SK-N-SH (cell line): Measurements from ENCODE around the gene LYRM4. TPM values are rescaled to one million over a fixed set of nuclear protein-coding genes. Genes with fewer than 3 reads are reported as not detected.

Experiments used
- CTCF ChIA-PET: fragments of 300-600, 350-600 bp; formaldehyde crosslinking; extraction: SDS; loops from one replicate; lab custom pipeline; 2021; lab: Yijun Ruan, JAX
- POLR2A ChIA-PET: fragments of 350-600 bp; sonication (Branson Sonifier 250); formaldehyde crosslinking; extraction: SDS; loops from one replicate; lab custom pipeline; 2020; ENCODE audit warnings: antibody characterized with exemption, inconsistent platforms; lab: Yijun Ruan, JAX
- DNase-seq: peaks from one replicate; pipeline ENCODE4 v3.0.0; 2012
- H2AFZ ChIP-seq: fragments of 200-600 bp; sonication (generic); 2 replicates; pipeline ENCODE4 v1.8.1; 2016; ENCODE audit warnings: antibody characterized with exemption, mild to moderate bottlenecking, low read depth
- H3F3A ChIP-seq: fragments of 200-600 bp; sonication (generic); replicated peaks from 2 replicates; pipeline ENCODE3; 2016; ENCODE audit warnings: antibody characterized with exemption, mild to moderate bottlenecking; ENCODE audit not compliant: insufficient read depth
- H3K27ac ChIP-seq, 2 experiments: fragments of 200-500 bp in 1 of 2; fragments of 200-600 bp in 1 of 2; sonication (Bioruptor generic) in 1 of 2; sonication (generic), shearing (Covaris generic) in 1 of 2; 2 replicates each; pipeline versions ENCODE4 v1.5.1 to v1.6.1; 2014 to 2016; ENCODE audit warnings: low read depth in 2 of 2, inconsistent platforms in 1 of 2, low read length in 1 of 2, mild to moderate bottlenecking in 1 of 2, mixed read lengths in 1 of 2
- H3K27me3 ChIP-seq: fragments of 200-600 bp; sonication (generic), shearing (Covaris generic); 2 replicates; pipeline ENCODE4 v1.6.1; 2016; ENCODE audit warnings: mixed run types; ENCODE audit not compliant: insufficient read depth
- H3K36me3 ChIP-seq, 2 experiments: fragments of 200-500 bp in 1 of 2; fragments of 200-600 bp in 1 of 2; sonication (Bioruptor generic) in 1 of 2; sonication (generic) in 1 of 2; replicated peaks in 1 of 2; 2 replicates each; pipeline versions ENCODE3 to v1.5.1; 2014 to 2016; ENCODE audit warnings: low read length in 1 of 2, mild to moderate bottlenecking in 1 of 2; ENCODE audit not compliant: insufficient read depth in 2 of 2, control insufficient read depth in 1 of 2
- H3K4me1 ChIP-seq, 2 experiments: fragments of 200-500 bp in 1 of 2; fragments of 200-600 bp in 1 of 2; sonication (Bioruptor generic) in 1 of 2; sonication (generic), shearing (Covaris generic) in 1 of 2; 2 replicates each; pipeline versions ENCODE4 v1.5.1 to v1.6.1; 2014 to 2016; ENCODE audit warnings: low read depth in 1 of 2, low read length in 1 of 2, mixed run types in 1 of 2; ENCODE audit not compliant: insufficient read depth in 2 of 2, control insufficient read depth in 1 of 2
- H3K4me2 ChIP-seq: fragments of 200-600 bp; sonication (generic), shearing (Covaris generic); 2 replicates; pipeline ENCODE4 v1.6.1; 2017; ENCODE audit warnings: mixed run types
- H3K4me3 ChIP-seq, 2 experiments: fragments of 200-500 bp in 1 of 2; fragments of 200-600 bp in 1 of 2; sonication (Bioruptor generic) in 1 of 2; sonication (generic), shearing (Covaris generic) in 1 of 2; 2 replicates each; pipeline versions ENCODE4 v1.5.1 to v1.8.1; 2014 to 2016; ENCODE audit warnings: low read depth in 2 of 2, inconsistent platforms in 1 of 2, low read length in 1 of 2, mild to moderate bottlenecking in 1 of 2, mixed read lengths in 1 of 2, moderate library complexity in 1 of 2
- H3K79me2 ChIP-seq: fragments of 200-600 bp; sonication (generic); 2 replicates; pipeline ENCODE4 v1.8.1; 2017; ENCODE audit warnings: mild to moderate bottlenecking; ENCODE audit not compliant: insufficient read depth
- H3K9ac ChIP-seq: fragments of 200-600 bp; sonication (generic); 2 replicates; pipeline ENCODE4 v1.6.1; 2017; ENCODE audit warnings: mixed run types
- H3K9me2 ChIP-seq: fragments of 200-600 bp; sonication (generic); 2 replicates; pipeline ENCODE4 v1.6.1; 2017; ENCODE audit warnings: mixed run types
- H3K9me3 ChIP-seq: fragments of 200-600 bp; sonication (generic); 2 replicates; pipeline ENCODE4 v1.6.1; 2017; ENCODE audit warnings: mixed run types, mild to moderate bottlenecking, moderate library complexity
- H4K20me1 ChIP-seq: fragments of 200-600 bp; sonication (generic); 2 replicates; pipeline ENCODE4 v1.6.1; 2017; ENCODE audit warnings: mild to moderate bottlenecking, mixed run types; ENCODE audit not compliant: insufficient read depth
- ELF1 ChIP-seq: IDR thresholded peaks from 2 replicates; pipeline ENCODE4 v1.4.0; 2012
- EZH2phosphoT487 ChIP-seq: fragments of 200-600 bp; sonication (generic); IDR thresholded peaks from 2 replicates; pipeline ENCODE4 v1.6.1; 2017; ENCODE audit warnings: low read depth, mixed run types, mild to moderate bottlenecking, antibody characterized with exemption, moderate library complexity, borderline replicate concordance
- FOSL2 ChIP-seq: IDR thresholded peaks from 2 replicates; pipeline ENCODE4 v1.4.0; 2012; ENCODE audit warnings: low read depth, mild to moderate bottlenecking, moderate library complexity, borderline replicate concordance
- GATA2 ChIP-seq: sonication (generic); formaldehyde crosslinking; IDR thresholded peaks from 2 replicates; pipeline ENCODE4 v1.5.0; 2020; ENCODE audit warnings: mild to moderate bottlenecking, missing genetic modification reagents
- MXI1 ChIP-seq: IDR thresholded peaks from 2 replicates; pipeline ENCODE4 v1.6.1; 2012; ENCODE audit warnings: mild to moderate bottlenecking, low read depth, low read length, improper control_type of control experiment
- NRF1 ChIP-seq: IDR thresholded peaks from 2 replicates; pipeline ENCODE4 v1.6.1; 2012; ENCODE audit warnings: low read depth, mild to moderate bottlenecking, low read length
- RCOR1 ChIP-seq: fragments of 150-350 bp; IDR thresholded peaks from 2 replicates; pipeline ENCODE4 v1.6.1; 2017; ENCODE audit warnings: antibody characterized with exemption, low read length
- RXRA ChIP-seq: IDR thresholded peaks from 2 replicates; pipeline ENCODE4 v1.4.0; 2012; ENCODE audit warnings: low read depth, mild to moderate bottlenecking, borderline replicate concordance
- YY1 ChIP-seq: IDR thresholded peaks from 2 replicates; pipeline ENCODE4 v1.4.0; 2012; ENCODE audit warnings: low read depth, mild to moderate bottlenecking
- whole genome bisulfite sequencing: methylation state at CpG from one replicate; pipeline ENCODE4 v1.1.6; 2017; ENCODE audit warnings: low lambda C conversion rate; 5-methylcytosine and 5-hydroxymethylcytosine counted together
- polyA plus RNA-seq, 3 experiments: library from polyadenylated mRNA; depleted of rRNA; stranded (reverse); fragments of >200 nt; gene quantifications; 2 replicates each; pipeline ENCODE4 v1.2.3, GENCODE V29; 2012
- TF ChIP-seq, protein P1 (sequence below): fragments of 200-600 bp; sonication (generic); IDR thresholded peaks from 2 replicates; pipeline ENCODE4 v1.6.1; 2017; ENCODE audit warnings: antibody characterized with exemption, mild to moderate bottlenecking, moderate library complexity
- TF ChIP-seq, protein P2 (sequence below): fragments of 150-350 bp; IDR thresholded peaks from 2 replicates; pipeline ENCODE4 v1.6.1; 2017; ENCODE audit warnings: antibody characterized with exemption, low read length, low read depth, borderline replicate concordance
- TF ChIP-seq, protein P3 (sequence below): IDR thresholded peaks from 2 replicates; pipeline ENCODE4 v1.4.0; 2012; ENCODE audit warnings: low read depth

The LYRM4 gene
- polyA plus RNA-seq, 1 of the 3 experiments (the other 2 are of a cell fraction), result 37.2 TPM

DNA sequence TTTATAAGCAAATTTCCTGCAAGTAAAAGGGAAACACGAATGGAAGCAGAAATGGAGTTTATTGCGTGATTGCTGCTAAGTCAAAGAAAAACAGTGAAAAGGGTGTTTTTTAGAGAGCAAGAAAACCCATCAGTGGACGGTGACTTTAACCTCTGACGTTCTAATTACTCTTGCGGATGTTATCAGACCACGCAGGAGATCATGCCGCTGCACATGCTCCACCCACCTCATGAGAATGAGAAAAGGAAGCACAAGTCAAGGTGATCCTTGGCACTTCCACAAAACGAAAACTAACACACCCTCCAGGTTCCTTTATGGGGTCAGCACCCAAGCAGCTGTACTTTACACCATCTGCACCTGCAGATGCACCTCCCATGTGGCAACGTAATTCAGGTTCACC, 45.0 kb downstream of the LYRM4 start (continued):
- TF ChIP-seq, protein P1, sequence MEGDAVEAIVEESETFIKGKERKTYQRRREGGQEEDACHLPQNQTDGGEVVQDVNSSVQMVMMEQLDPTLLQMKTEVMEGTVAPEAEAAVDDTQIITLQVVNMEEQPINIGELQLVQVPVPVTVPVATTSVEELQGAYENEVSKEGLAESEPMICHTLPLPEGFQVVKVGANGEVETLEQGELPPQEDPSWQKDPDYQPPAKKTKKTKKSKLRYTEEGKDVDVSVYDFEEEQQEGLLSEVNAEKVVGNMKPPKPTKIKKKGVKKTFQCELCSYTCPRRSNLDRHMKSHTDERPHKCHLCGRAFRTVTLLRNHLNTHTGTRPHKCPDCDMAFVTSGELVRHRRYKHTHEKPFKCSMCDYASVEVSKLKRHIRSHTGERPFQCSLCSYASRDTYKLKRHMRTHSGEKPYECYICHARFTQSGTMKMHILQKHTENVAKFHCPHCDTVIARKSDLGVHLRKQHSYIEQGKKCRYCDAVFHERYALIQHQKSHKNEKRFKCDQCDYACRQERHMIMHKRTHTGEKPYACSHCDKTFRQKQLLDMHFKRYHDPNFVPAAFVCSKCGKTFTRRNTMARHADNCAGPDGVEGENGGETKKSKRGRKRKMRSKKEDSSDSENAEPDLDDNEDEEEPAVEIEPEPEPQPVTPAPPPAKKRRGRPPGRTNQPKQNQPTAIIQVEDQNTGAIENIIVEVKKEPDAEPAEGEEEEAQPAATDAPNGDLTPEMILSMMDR, result no peak
- TF ChIP-seq GATA2 (CRISPR knock-in tag) (no peak), EZH2phosphoT487 (no peak), RXRA (no peak), ELF1 (no peak), NRF1 (no peak)
- TF ChIP-seq, all 33 proteins: peak for 0

DNA sequence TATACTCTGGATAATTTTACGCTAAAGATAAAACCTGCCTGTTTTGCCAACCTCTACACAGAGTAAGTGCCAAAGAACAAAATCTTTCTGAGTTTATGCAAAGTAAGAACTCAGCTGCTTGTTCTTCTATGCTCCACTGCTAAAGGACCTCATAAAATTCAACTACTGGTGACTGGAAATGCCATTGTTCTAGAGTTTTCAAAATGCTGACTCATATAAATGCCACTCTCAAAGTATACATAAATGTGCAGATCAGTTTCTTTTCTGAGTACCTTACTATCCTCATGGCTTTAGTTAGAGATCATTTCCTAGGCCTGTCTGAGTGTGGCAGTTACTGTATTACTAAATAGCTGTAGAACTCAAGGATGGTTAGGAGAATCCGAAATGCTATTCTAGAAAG, 45.6 kb downstream of the LYRM4 start:
- Histone ChIP-seq H3K4me1 (peaks cover 9 to 16% of the 10 kb centered on the region in 2 experiments; a peak in 3 of 4 replicates), H4K20me1 (no peaks in the 10 kb centered on the region), H3K79me2 (no peaks in the 10 kb centered on the region), H3K27ac (peak overlapping the region in 1 of 2 experiments; percentile 8; a peak in 1 of 4 replicates), H3K9me2 (no peaks in the 10 kb centered on the region), H3K4me3 (no peak overlapping the region), H3K36me3 (peaks cover 13 to 23% of the 10 kb centered on the region in 2 experiments), H3K27me3 (no peaks in the 10 kb centered on the region), H3K4me2 (no peak overlapping the region), H2AFZ (no peak overlapping the region), H3K9me3 (no peaks in the 10 kb centered on the region), H3F3A (peaks cover 7% of the 10 kb centered on the region), H3K9ac (no peak overlapping the region)
- no peak for DNase-seq
- TF ChIP-seq YY1 (no peak), RCOR1 (no peak), FOSL2 (no peak), EZH2phosphoT487 (no peak), RXRA (no peak), MXI1 (0 out of 2 replicates have a peak, but pooled peaks have one; percentile 14)
- TF ChIP-seq, protein P2, sequence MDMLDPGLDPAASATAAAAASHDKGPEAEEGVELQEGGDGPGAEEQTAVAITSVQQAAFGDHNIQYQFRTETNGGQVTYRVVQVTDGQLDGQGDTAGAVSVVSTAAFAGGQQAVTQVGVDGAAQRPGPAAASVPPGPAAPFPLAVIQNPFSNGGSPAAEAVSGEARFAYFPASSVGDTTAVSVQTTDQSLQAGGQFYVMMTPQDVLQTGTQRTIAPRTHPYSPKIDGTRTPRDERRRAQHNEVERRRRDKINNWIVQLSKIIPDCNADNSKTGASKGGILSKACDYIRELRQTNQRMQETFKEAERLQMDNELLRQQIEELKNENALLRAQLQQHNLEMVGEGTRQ, result no peak
- TF ChIP-seq, protein P3, sequence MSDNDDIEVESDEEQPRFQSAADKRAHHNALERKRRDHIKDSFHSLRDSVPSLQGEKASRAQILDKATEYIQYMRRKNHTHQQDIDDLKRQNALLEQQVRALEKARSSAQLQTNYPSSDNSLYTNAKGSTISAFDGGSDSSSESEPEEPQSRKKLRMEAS, result no peak
- ChIA-PET CTCF (interaction anchor here (0.7 to 4.2 kb wide), 7 partner anchors 12 to 256 kb away, joined by 3 to 17 read pairs (median 4); no protein-coding TSS in a partner anchor), POLR2A (no interaction called here)
- 94% methylated on average over 2 of the region's 2 CpGs for WGBS
